HUES6 (cell line): ENCODE measurements around the gene CABLES2.
A peak's percentile ranks its signal among the peaks of the same experiment; 100 is the strongest.
"Not testable (repeated sequence)": the region's sequence is repeated elsewhere in the genome, so short reads cannot be mapped to it uniquely, and the experiment has no call there.

ENCODE experiments used
- H3K27ac ChIP-seq: 2 replicates; pipeline ENCODE4 v1.7.0; 2013; ENCODE audit warnings: low read depth, mild to moderate bottlenecking, low read length, inconsistent platforms
- H3K27me3 ChIP-seq: 2 replicates; pipeline ENCODE4 v1.6.1; 2013; ENCODE audit warnings: low read length; ENCODE audit not compliant: control insufficient read depth, insufficient read depth
- H3K36me3 ChIP-seq: 2 replicates; pipeline ENCODE4 v1.6.1; 2013; ENCODE audit warnings: low read length; ENCODE audit not compliant: control insufficient read depth, insufficient read depth
- H3K4me1 ChIP-seq: 2 replicates; pipeline ENCODE4 v1.6.1; 2013; ENCODE audit warnings: low read length; ENCODE audit not compliant: control insufficient read depth, insufficient read depth
- H3K4me3 ChIP-seq: 2 replicates; pipeline ENCODE4 v1.5.1; 2013; ENCODE audit warnings: low read depth, low read length
- H3K9ac ChIP-seq: one replicate; pipeline ENCODE4 v1.6.1; 2013; ENCODE audit warnings: mild to moderate bottlenecking, low read length
- H3K9me3 ChIP-seq: 2 replicates; pipeline ENCODE4 v1.6.1; 2013; ENCODE audit warnings: low read depth, low read length; ENCODE audit not compliant: control insufficient read depth, insufficient read depth

CABLES2 gene

DNA sequence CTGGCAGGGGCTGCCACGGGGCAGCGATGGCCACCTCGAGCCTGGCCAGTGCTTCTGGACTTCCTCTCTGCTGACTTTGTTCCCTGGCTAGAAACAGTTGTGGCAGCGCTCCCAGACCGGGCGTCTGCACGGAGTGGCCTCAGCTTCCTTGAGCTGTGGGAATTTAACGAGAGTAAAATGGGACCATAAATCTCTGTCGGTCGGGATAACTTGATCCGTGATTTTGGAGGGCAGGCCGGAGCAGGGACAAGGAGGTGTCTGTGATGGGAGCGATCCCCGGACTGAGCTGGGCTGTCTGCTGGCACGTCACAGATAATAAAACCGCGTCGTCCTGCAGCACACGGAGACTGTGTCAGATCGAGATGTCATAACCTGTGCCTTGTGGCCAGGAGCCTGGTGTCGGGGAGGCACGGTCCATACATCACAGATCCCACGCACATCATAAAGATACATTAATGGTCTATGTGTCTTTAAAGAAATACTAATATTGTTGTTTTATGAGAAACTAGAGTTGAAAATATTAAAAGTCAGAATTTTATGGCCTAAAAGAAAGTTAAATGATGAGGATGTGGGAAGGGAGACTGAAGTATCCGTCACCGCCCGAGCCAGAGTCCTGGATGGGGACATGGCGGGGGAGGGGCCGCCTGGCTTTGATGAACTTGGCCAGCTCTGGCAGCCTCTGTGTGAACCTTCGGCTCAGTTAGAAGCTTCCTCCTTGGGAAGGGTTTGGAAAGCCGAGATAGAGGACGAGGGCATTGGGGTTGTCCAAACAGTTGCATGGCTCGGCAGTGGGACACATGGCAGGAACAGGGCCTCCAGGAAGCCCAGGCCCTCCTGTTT is 26.8 kb upstream of the CABLES2 start:
- peaks cover 4% of the 10 kb centered on the region; the same call in 1 of the 2 replicates for H3K27me3 ChIP-seq

GRCh38 chr20:62430866-62431447 is 23.9 kb upstream of the CABLES2 start:
- Histone ChIP-seq H3K9ac (no peak overlapping the region), H3K4me1 (peaks cover 36% of the 10 kb centered on the region), H3K4me3 (no peak overlapping the region), H3K9me3 (no peaks in the 10 kb centered on the region), H3K27ac (no peak overlapping the region), H3K27me3 (peaks cover 4% of the 10 kb centered on the region; the same call in 1 of the 2 replicates), H3K36me3 (no peaks in the 10 kb centered on the region)

More for the DNA sequence above, 26.8 kb upstream of the CABLES2 start:
- H3K36me3 ChIP-seq, result no peaks in the 10 kb centered on the region
- peaks cover 13% of the 10 kb centered on the region for H3K4me1 ChIP-seq
- H3K9ac ChIP-seq, result no peak overlapping the region
- H3K27ac ChIP-seq, result no peak overlapping the region
- peaks cover 3% of the 10 kb centered on the region; the same call in 1 of the 2 replicates for H3K9me3 ChIP-seq
- no peak overlapping the region for H3K4me3 ChIP-seq

- H3K4me3 ChIP-seq, result no peak overlapping the region
- H3K9me3 ChIP-seq, result no peaks in the 10 kb centered on the region
- H3K27ac ChIP-seq, result no peak overlapping the region
- H3K4me1 ChIP-seq, result peaks cover 36% of the 10 kb centered on the region
- no peaks in the 10 kb centered on the region for H3K36me3 ChIP-seq
- peaks cover 4% of the 10 kb centered on the region; the same call in 1 of the 2 replicates for H3K27me3 ChIP-seq
- H3K9ac ChIP-seq, result no peak overlapping the region
Measured at GRCh38 chr20:62430311-62430853, 23.3 kb upstream of the CABLES2 start.

DNA sequence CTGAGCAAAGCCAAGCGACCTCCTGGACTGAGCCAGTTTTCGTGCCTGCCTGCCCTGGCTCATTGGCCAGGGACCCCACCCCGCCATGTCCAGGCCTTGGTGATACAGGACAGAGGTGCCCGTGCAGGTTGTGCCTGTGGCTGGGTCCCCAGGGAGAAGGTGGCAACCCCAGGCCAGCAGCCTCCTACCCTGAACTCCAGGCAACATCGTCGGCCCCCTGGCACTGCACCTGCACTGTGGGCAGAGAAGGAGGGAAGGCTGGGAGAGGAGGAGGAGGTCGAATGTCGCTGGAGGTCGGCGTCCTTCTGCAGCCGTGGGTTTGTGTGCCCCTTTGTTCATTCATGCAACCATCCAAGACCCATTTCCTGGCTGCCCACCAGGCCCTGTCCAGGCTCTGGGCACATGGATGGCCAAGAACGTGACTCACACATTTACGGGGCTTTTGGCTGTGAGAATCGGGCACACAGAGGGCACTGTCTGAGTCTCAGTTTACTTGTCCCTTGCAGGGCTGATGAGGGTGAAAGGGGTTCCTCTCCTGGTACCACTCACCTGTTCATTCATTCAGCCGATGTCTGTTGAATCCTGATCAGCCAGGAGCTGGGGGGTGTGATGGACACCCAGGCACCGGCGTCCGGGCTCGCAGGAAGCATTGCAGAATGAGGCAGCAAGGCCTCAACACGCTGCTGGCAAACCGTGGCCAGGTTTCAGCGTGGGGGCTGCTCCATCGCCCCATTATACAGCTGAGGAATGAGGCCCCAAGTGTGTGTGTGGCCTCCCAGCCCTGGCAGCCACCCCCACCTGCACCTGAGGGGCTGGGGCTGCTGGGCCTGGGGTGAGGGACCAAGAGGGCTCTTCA is 22.6 kb upstream of the CABLES2 start:
- Histone ChIP-seq H3K27me3 (peaks cover 4% of the 10 kb centered on the region; the same call in 1 of the 2 replicates), H3K4me1 (peaks cover 36% of the 10 kb centered on the region), H3K36me3 (no peaks in the 10 kb centered on the region), H3K4me3 (no peak overlapping the region), H3K27ac (no peak overlapping the region), H3K9ac (no peak overlapping the region), H3K9me3 (no peaks in the 10 kb centered on the region)

DNA sequence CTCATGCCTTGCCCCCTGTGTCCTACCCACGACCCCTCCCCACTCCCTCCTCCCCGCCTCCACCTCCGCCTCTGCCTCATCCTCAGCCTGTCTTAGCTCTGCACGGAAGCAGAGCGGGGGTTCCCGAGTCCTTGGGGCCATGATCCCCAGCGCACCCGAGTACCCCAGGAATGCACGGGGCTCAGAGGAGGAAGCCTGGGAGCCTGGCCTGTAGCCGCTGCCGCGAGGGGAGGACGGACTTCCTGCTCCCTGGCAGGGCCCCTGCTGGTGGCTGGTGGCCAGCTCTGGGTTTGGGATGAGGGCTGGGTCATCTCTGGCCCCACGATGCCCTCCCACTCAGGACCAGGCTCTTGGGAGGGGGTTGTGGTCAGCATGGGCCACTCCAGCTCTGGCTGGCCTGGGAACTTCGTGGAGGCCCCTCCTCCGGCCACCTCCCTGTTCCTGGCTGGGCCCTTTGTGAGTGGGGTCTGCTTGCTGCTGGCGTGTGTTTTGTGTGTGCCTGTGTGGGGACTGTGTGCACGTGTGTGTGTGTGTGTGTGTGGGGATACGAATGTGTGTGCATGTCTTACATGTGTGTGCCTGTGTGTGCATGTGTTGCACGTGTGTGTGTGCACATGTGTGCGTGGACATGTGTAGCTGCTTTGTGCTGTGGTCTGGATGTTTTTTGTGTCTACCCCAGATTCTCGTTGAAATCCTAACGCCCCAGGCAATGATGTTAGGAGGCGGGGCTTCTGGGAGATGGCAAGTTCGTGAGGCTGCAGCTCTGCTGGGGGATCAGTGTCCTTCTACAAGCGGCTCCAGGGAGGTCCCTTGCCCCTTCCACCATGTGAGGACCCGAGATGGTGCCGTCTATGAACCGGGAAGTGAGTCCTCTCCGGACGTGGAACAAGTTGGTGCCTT is 21.6 kb upstream of the CABLES2 start:
- Histone ChIP-seq H3K27ac (no peak overlapping the region), H3K4me1 (peaks cover 41% of the 10 kb centered on the region), H3K4me3 (no peak overlapping the region), H3K9me3 (no peaks in the 10 kb centered on the region), H3K27me3 (peaks cover 4% of the 10 kb centered on the region; the same call in 1 of the 2 replicates), H3K9ac (no peak overlapping the region), H3K36me3 (no peaks in the 10 kb centered on the region)

- Histone ChIP-seq H3K4me1 (peaks cover 41% of the 10 kb centered on the region), H3K27me3 (peaks cover 4% of the 10 kb centered on the region; the same call in 1 of the 2 replicates), H3K9ac (no peak overlapping the region), H3K9me3 (no peaks in the 10 kb centered on the region), H3K36me3 (no peaks in the 10 kb centered on the region), H3K27ac (no peak overlapping the region), H3K4me3 (no peak overlapping the region)
Measured at GRCh38 chr20:62428002-62428372, 20.9 kb upstream of the CABLES2 start.

DNA sequence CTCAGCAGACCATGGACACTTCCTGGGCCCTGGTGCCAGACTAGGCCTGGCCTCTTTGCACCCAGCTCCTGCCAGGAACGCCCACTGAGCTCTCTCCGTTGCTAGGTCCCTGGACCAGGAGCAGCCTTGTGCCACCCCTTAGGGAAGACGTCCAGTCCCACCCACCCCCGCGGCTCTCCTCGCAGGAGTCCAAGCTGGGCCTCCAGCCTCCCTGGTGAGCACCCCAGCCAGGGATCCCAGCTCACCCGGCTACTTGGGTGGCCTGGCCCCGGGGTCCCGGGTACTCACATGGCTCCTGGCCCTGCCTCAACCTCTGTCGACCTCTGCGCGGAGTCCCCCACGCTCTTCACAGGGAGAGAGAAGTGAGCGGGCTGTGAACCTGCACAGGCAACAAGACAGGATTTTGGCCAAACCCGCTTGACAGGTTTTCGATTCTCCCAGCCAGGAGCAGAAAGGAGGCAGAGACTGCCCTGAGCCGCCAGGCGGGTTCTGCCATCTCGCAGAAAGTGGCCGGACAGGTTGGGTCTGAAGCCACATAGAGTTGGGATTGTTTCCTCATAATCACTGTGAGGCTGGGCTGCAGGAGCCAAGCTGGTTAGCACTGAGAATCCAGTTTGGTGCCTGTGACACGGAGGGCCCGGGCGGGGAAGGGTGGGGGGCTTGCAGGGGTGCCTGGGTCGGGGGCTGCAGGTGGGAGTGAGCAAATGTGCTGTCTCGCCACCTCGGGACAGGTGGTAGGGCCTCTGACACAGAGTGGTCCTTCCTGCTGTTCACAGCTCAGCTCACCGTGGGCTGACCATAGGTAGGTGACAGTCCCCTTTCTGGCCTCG is 20.3 kb upstream of the CABLES2 start, which contains the start of gene RBBP8NL:
RBBP8NL (minus strand) TSS at position 368 of the 830 bp plus-strand sequence. CDS start 7,892 bp downstream, outside the sequence.
- Histone ChIP-seq H3K4me3 (no peak within 1 kb of the TSS), H3K27me3 (peaks cover 4% of the 10 kb centered on the region; the same call in 1 of the 2 replicates)

GRCh38 chr20:62426699-62427131 is 19.6 kb upstream of the CABLES2 start:
- H3K4me3 ChIP-seq, result no peak overlapping the region
- peaks cover 4% of the 10 kb centered on the region; the same call in 1 of the 2 replicates for H3K27me3 ChIP-seq
- H3K27ac ChIP-seq, result peak overlapping the region; percentile 24; the same call in 1 of the 2 replicates
- H3K4me1 ChIP-seq, result peaks cover 41% of the 10 kb centered on the region
- H3K9me3 ChIP-seq, result no peaks in the 10 kb centered on the region
- H3K9ac ChIP-seq, result no peak overlapping the region
- no peaks in the 10 kb centered on the region for H3K36me3 ChIP-seq

More for the DNA sequence above, 20.3 kb upstream of the CABLES2 start, which contains the start of gene RBBP8NL:
- Histone ChIP-seq H3K36me3 (no peaks in the 10 kb centered on the region), H3K27ac (peak within 1 kb of the TSS; percentile 24; the same call in 1 of the 2 replicates), H3K9ac (no peak within 1 kb of the TSS), H3K4me1 (peaks cover 41% of the 10 kb centered on the region), H3K9me3 (no peaks in the 10 kb centered on the region)

- H3K27me3 ChIP-seq, H3K4me3 ChIP-seq, H3K9ac ChIP-seq, H3K27ac ChIP-seq, H3K9me3 ChIP-seq, H3K36me3 ChIP-seq: not testable (repeated sequence)
- H3K4me1 ChIP-seq, result peaks cover 37% of the 10 kb centered on the region
Measured at GRCh38 chr20:62426059-62426348, 18.9 kb upstream of the CABLES2 start.
